Duodenal mucosa (tissue), 2 donors: ENCODE measurements around the gene GATB.
"Not testable (repeated sequence)": the region's sequence is repeated elsewhere in the genome, so short reads cannot be mapped to it uniquely, and the experiment has no call there.

Experiments
- H3K27ac ChIP-seq: one replicate; pipeline ENCODE4 v1.7.0; 2013; ENCODE audit warnings: low read depth, low read length
- H3K27me3 ChIP-seq, 2 donors: one replicate each; pipeline ENCODE4 v1.7.0; 2013; ENCODE audit warnings: low read length in 2 of 2, control low read depth in 1 of 2; ENCODE audit not compliant: insufficient read depth in 2 of 2, control insufficient read depth in 1 of 2
- H3K36me3 ChIP-seq, 2 donors: one replicate each; pipeline ENCODE4 v1.7.0; 2013; ENCODE audit warnings: low read length in 2 of 2, control low read depth in 1 of 2; ENCODE audit not compliant: insufficient read depth in 2 of 2, control insufficient read depth in 1 of 2
- H3K4me1 ChIP-seq, 2 donors: one replicate each; pipeline ENCODE4 v1.7.0; 2013; ENCODE audit warnings: low read length in 2 of 2, control low read depth in 1 of 2; ENCODE audit not compliant: insufficient read depth in 2 of 2, control insufficient read depth in 1 of 2
- H3K4me3 ChIP-seq, 2 donors: one replicate each; pipeline ENCODE4 v1.7.0; 2013; ENCODE audit warnings: low read length in 2 of 2, low read depth in 1 of 2
- H3K9ac ChIP-seq, 2 donors: one replicate each; pipeline ENCODE4 v1.7.0; 2013; ENCODE audit warnings: low read length in 2 of 2, low read depth in 1 of 2
- H3K9me3 ChIP-seq, 2 donors: one replicate each; pipeline ENCODE4 v1.7.0; 2013; ENCODE audit warnings: low read length in 2 of 2, control low read depth in 1 of 2; ENCODE audit not compliant: control insufficient read depth in 1 of 2

Gene GATB

DNA sequence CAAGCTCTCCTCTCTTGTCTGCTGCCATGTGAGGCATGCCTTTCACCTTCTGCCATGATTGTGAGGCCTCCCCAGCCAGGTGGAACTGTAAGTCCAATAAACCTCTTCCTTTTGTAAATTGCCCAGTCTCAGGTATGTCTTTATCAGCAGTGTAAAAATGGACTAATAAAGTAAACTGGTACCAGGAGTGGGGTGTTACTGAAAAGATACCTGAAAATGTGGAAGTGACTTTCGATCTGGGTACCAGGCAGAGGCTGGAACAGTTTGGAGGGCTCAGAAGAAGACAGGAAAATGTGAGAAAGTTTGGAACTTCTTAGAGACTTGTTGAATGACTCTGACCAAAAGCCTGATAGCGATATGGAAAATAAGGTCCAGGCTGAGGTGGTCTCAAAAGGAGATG is 24.0 kb downstream of the GATB start:
- not testable (repeated sequence) for H3K9me3 ChIP-seq, H3K4me3 ChIP-seq, H3K9ac ChIP-seq, H3K27ac ChIP-seq, H3K27me3 ChIP-seq, H3K36me3 ChIP-seq, H3K4me1 ChIP-seq

DNA sequence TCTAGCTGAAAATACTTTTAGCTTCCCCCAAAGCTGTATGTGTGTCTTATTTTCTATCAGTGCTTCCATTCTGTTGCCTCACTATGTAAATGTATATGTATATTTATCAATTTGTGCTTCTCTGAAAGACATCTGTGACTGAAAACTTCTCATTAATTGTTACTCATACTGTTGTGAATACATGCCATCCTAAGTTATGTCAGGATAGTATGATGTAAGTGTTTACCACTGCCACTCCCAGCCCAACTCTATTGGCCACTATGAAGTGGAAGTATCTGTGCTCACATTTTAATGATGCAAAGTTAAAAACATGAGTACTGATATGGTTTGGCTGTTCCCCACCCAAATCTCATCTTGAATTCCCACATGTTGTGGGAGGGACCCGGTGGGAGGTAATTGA is 24.4 kb downstream of the GATB start:
- no peak overlapping the region for H3K9ac ChIP-seq
- H3K27me3 ChIP-seq: no peaks in the 10 kb centered on the region
- H3K36me3 ChIP-seq: peaks cover 0 to 8% of the 10 kb centered on the region in 2 donors
- no peak overlapping the region for H3K4me3 ChIP-seq
- no peak overlapping the region for H3K27ac ChIP-seq
- H3K4me1 ChIP-seq: no peaks in the 10 kb centered on the region
- peaks cover 6 to 9% of the 10 kb centered on the region in 2 donors for H3K9me3 ChIP-seq

- not testable (repeated sequence) for H3K9ac ChIP-seq, H3K36me3 ChIP-seq, H3K4me3 ChIP-seq, H3K9me3 ChIP-seq, H3K27me3 ChIP-seq, H3K27ac ChIP-seq, H3K4me1 ChIP-seq
These were observed 29.1 kb downstream of the GATB start for GRCh38 chr4:151731670-151732069.

- H3K4me3 ChIP-seq: no peak overlapping the region
- no peak overlapping the region for H3K9ac ChIP-seq
- no peak overlapping the region for H3K27ac ChIP-seq
- no peaks in the 10 kb centered on the region for H3K27me3 ChIP-seq
- H3K4me1 ChIP-seq: peaks cover 0 to 3% of the 10 kb centered on the region in 2 donors
- H3K9me3 ChIP-seq: no peaks in the 10 kb centered on the region
- no peaks in the 10 kb centered on the region for H3K36me3 ChIP-seq
These were observed 30.9 kb downstream of the GATB start for GRCh38 chr4:151729731-151730559.

GRCh38 chr4:151728679-151729078 is 32.1 kb downstream of the GATB start:
- peaks cover 0 to 3% of the 10 kb centered on the region in 2 donors for H3K4me1 ChIP-seq
- H3K9me3 ChIP-seq: no peaks in the 10 kb centered on the region
- no peak overlapping the region for H3K4me3 ChIP-seq
- H3K36me3 ChIP-seq: no peaks in the 10 kb centered on the region
- H3K27ac ChIP-seq: no peak overlapping the region
- H3K9ac ChIP-seq: no peak overlapping the region
- no peaks in the 10 kb centered on the region for H3K27me3 ChIP-seq

GRCh38 chr4:151728006-151728405 is 32.8 kb downstream of the GATB start:
- Histone ChIP-seq H3K27ac (no peak overlapping the region), H3K9ac (no peak overlapping the region), H3K4me1 (peaks cover 0 to 3% of the 10 kb centered on the region in 2 donors), H3K27me3 (no peaks in the 10 kb centered on the region), H3K36me3 (no peaks in the 10 kb centered on the region), H3K9me3 (no peaks in the 10 kb centered on the region), H3K4me3 (no peak overlapping the region)

DNA sequence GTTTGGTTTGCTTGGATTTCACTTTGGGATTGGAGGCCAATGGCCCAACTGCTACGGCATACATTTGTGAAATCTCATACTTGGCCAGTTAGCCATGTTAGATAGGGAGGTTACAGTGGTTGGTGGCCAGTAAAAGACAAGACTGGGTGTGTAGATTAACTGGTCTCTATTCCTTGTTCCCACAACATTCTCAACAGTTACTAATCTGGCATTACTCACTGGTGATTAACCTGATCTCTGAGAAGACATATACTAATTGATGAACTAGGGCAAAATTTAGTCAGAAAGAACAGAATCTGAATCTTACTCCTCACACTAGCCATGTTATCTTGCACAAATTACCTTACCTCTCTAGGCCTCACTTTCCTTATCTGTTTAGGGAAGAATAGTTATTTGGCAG is 33.4 kb downstream of the GATB start:
- Histone ChIP-seq H3K36me3 (peaks cover 0 to under 1% of the 10 kb centered on the region in 2 donors), H3K4me3 (no peak overlapping the region), H3K9me3 (no peaks in the 10 kb centered on the region), H3K27me3 (no peaks in the 10 kb centered on the region), H3K9ac (no peak overlapping the region), H3K27ac (no peak overlapping the region), H3K4me1 (peaks cover 0 to 3% of the 10 kb centered on the region in 2 donors)

DNA sequence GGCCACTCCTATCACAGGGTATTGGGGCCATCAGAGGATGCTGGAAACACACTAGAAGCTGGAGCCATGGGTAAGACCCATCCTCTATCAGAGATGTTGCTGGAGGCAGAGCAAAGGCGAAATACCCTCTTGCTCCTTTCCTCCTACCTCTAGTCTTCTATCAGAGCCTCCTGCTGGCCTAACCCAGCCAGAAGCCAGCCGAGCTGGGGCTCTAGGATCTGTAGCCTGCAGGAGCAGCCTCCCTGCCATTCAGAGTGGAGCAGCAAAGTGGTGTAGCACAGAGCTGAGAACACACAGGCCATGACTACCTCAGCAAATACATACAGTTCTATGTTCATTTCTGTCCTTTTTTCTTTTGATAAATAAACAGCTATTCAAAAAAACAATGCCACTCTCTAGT is 35.7 kb downstream of the GATB start:
- H3K36me3 ChIP-seq: peaks cover 0 to 4% of the 10 kb centered on the region in 2 donors
- no peak overlapping the region for H3K9ac ChIP-seq
- peaks cover 0 to 3% of the 10 kb centered on the region in 2 donors for H3K4me1 ChIP-seq
- H3K27ac ChIP-seq: no peak overlapping the region
- no peak overlapping the region for H3K4me3 ChIP-seq
- H3K9me3 ChIP-seq: no peaks in the 10 kb centered on the region
- H3K27me3 ChIP-seq: no peaks in the 10 kb centered on the region

DNA sequence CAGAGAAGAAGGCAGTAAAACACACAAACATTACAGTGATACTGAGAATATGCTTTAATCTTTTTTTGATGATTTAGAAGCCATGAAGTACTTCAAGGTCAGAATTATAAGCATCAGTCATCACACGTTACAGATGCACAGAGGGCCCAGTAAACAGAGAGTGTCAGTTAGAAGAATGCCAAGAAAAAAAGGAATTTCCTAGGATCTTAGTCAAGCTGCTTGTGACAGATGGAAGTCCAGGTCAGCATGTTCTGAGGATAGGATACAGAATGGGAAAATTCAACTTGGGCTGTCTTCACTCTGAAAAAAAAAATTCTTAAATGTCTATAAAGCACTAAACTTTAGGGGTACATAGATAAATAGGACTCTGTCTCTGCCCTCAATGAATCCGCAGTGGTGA is 38.9 kb downstream of the GATB start:
- Histone ChIP-seq H3K27me3 (no peaks in the 10 kb centered on the region), H3K36me3 (peaks cover 0 to 11% of the 10 kb centered on the region in 2 donors), H3K9me3 (no peaks in the 10 kb centered on the region), H3K27ac (no peak overlapping the region), H3K4me3 (no peak overlapping the region), H3K9ac (no peak overlapping the region), H3K4me1 (no peaks in the 10 kb centered on the region)

GRCh38 chr4:151721466-151721865 is 39.3 kb downstream of the GATB start:
- no peak overlapping the region for H3K27ac ChIP-seq
- H3K4me1 ChIP-seq: no peaks in the 10 kb centered on the region

More at GRCh38 chr4:151721466-151721865, 39.3 kb downstream of the GATB start:
- no peaks in the 10 kb centered on the region for H3K9me3 ChIP-seq
- H3K36me3 ChIP-seq: peaks cover 0 to 11% of the 10 kb centered on the region in 2 donors
- no peaks in the 10 kb centered on the region for H3K27me3 ChIP-seq
- no peak overlapping the region for H3K9ac ChIP-seq
- no peak overlapping the region for H3K4me3 ChIP-seq
